Endothelial cell of umbilical vein (primary cell): Measurements from ENCODE around the gene SLCO2B1. TPM values are rescaled to one million over a fixed set of nuclear protein-coding genes. Genes with fewer than 3 reads are reported as not detected.

Source experiments
- BruUV-seq: library from RNA; stranded (reverse); fragments of 400-500 nt; replicated peaks from 2 replicates; lab custom pipeline; 2021; lab: Mats Ljungman, UMichigan
- CTCF ChIA-PET: fragments of 300-600, 350-600 bp; sonication (Branson Sonifier 250); formaldehyde crosslinking; loops from one replicate; lab custom pipeline; 2021; ENCODE audit warnings: antibody characterized with exemption, inconsistent platforms; lab: Charles Lee
- POLR2A ChIA-PET: fragments of 300-600, 350-600 bp; sonication (Branson Sonifier 250); formaldehyde crosslinking; loops from one replicate; lab custom pipeline; 2021; ENCODE audit warnings: antibody characterized with exemption, inconsistent platforms; lab: Charles Lee
- DNase-seq: peaks from one replicate; pipeline ENCODE4 v3.0.0-alpha.2; 2011; ENCODE audit warnings: low read depth, low spot score
- FAIRE-seq: peaks from 2 replicates; lab custom pipeline; 2011; peaks lifted over from hg19 to GRCh38; lab: Jason Lieb, UNC
- H2AFZ ChIP-seq: 2 replicates; pipeline ENCODE4 v1.6.0; 2012; ENCODE audit warnings: low read depth, low read length, control low read depth, inconsistent platforms
- H3K27ac ChIP-seq: 2 replicates; pipeline ENCODE4 v1.5.1; 2011; ENCODE audit warnings: low read depth, mild to moderate bottlenecking, control low read depth, low read length, moderate library complexity; ENCODE audit not compliant: insufficient read depth
- H3K27me3 ChIP-seq, 2 experiments: 2 replicates each; pipeline versions ENCODE4 v1.6.0 to v1.6.1; 2011; ENCODE audit warnings: low read length in 2 of 2, mixed read lengths in 1 of 2; ENCODE audit not compliant: control insufficient read depth in 2 of 2, insufficient read depth in 2 of 2
- H3K36me3 ChIP-seq, 2 experiments: 2 replicates in 1 of 2; 3 replicates in 1 of 2; pipeline ENCODE4 v1.5.1; 2011; ENCODE audit warnings: low read length in 2 of 2, mild to moderate bottlenecking in 1 of 2, moderate library complexity in 1 of 2; ENCODE audit not compliant: control insufficient read depth in 2 of 2, insufficient read depth in 2 of 2; ENCODE audit errors: extremely low read depth in 1 of 2
- H3K4me1 ChIP-seq: 3 replicates; pipeline ENCODE4 v1.5.1; 2011; ENCODE audit warnings: mild to moderate bottlenecking, low read length; ENCODE audit not compliant: control insufficient read depth, insufficient read depth; ENCODE audit errors: extremely low read depth
- H3K4me2 ChIP-seq: 2 replicates; pipeline ENCODE4 v1.6.1; 2011; ENCODE audit warnings: low read length, control low read depth, mixed read lengths; ENCODE audit not compliant: insufficient read depth
- H3K4me3 ChIP-seq, 3 experiments: fragments of 200-600 bp in 1 of 3; sonication (generic), shearing (Covaris generic) in 1 of 3; replicated peaks in 1 of 3; 2 replicates each; pipeline ENCODE4 v1.5.1; 2011 to 2016; ENCODE audit warnings: control low read depth in 3 of 3, low read length in 3 of 3, mild to moderate bottlenecking in 2 of 3, inconsistent platforms in 1 of 3, low read depth in 1 of 3, moderate library complexity in 1 of 3; ENCODE audit not compliant: insufficient read depth in 1 of 3
- H3K79me2 ChIP-seq: 2 replicates; pipeline ENCODE4 v1.6.0; 2012; ENCODE audit warnings: low read length, inconsistent platforms; ENCODE audit not compliant: control insufficient read depth, insufficient read depth
- H3K9ac ChIP-seq: replicated peaks from 2 replicates; pipeline ENCODE3; 2011; ENCODE audit warnings: low read length, control low read depth; ENCODE audit not compliant: insufficient read depth; ENCODE audit errors: extremely low read depth
- H3K9me1 ChIP-seq: replicated peaks from 3 replicates; pipeline ENCODE4 v1.6.0; 2011; ENCODE audit warnings: mild to moderate bottlenecking, low read length; ENCODE audit not compliant: control insufficient read depth, insufficient read depth; ENCODE audit errors: extremely low read depth
- H3K9me3 ChIP-seq: replicated peaks from 2 replicates; pipeline ENCODE4 v1.5.1; 2012; ENCODE audit warnings: low read length, inconsistent platforms; ENCODE audit not compliant: control insufficient read depth, insufficient read depth
- H4K20me1 ChIP-seq: replicated peaks from 2 replicates; pipeline ENCODE3; 2011; ENCODE audit warnings: mild to moderate bottlenecking, low read length; ENCODE audit not compliant: control insufficient read depth, insufficient read depth; ENCODE audit errors: extremely low read depth
- EZH2 ChIP-seq: IDR thresholded peaks from 2 replicates; pipeline ENCODE4 v1.6.1; 2012; ENCODE audit warnings: borderline replicate concordance, low read depth, mild to moderate bottlenecking, moderate library complexity, low read length, inconsistent platforms; ENCODE audit not compliant: severe bottlenecking
- FOS ChIP-seq: IDR thresholded peaks from 2 replicates; pipeline ENCODE4 v1.6.1; 2011; ENCODE audit warnings: mild to moderate bottlenecking, low read length, moderate library complexity, borderline replicate concordance; ENCODE audit not compliant: insufficient read depth
- GATA2 ChIP-seq: IDR thresholded peaks from 2 replicates; pipeline ENCODE4 v1.7.0; 2011; ENCODE audit warnings: low read depth, mild to moderate bottlenecking, moderate library complexity, mixed read lengths, low read length; ENCODE audit not compliant: insufficient read length, insufficient read depth
- JUN ChIP-seq: IDR thresholded peaks from 2 replicates; pipeline ENCODE4 v1.6.1; 2011; ENCODE audit warnings: borderline replicate concordance, low read depth; ENCODE audit not compliant: insufficient read length, insufficient read depth
- MYC ChIP-seq: IDR thresholded peaks from one replicate; pipeline ENCODE4 v1.6.1; 2011; ENCODE audit warnings: mild to moderate bottlenecking, low read depth, low read length
- POLR2A ChIP-seq: IDR thresholded peaks from 2 replicates; pipeline ENCODE4 v1.6.1; 2012; ENCODE audit warnings: low read depth, mild to moderate bottlenecking, control low read depth, low read length
- POLR2AphosphoS5 ChIP-seq: IDR thresholded peaks from 2 replicates; pipeline ENCODE4 v1.6.1; 2012; ENCODE audit warnings: low read depth, mild to moderate bottlenecking, control low read depth, low read length, moderate library complexity; ENCODE audit not compliant: insufficient read depth
- dilution Hi-C: fragments of 300-500 bp; cut with MboI; formaldehyde crosslinking; loops from one replicate; pipeline ENCODE4 v1.15.0; 2019; ENCODE audit warnings: low sequenced_read_pairs; ENCODE audit not compliant: extremely low pct_ligation_motif_present
- intact Hi-C: fragments of 100-400 bp; cut with micrococcal nuclease; formaldehyde crosslinking; loops from one replicate; pipeline ENCODE4 v1.10.0; 2022
- polyA plus RNA-seq, 4 experiments: library from polyadenylated mRNA; depleted of rRNA in 3 of 4; stranded (reverse) in 3 of 4; unstranded in 1 of 4; fragments of >200 nt; gene quantifications; 2 replicates each; pipeline versions ENCODE4 v1.2.1 to v1.2.3, GENCODE V29; 2011 to 2012; ENCODE audit warnings: missing spikeins in 1 of 4
- total RNA-seq: library from RNA; stranded (reverse); gene quantifications from 2 replicates; pipeline ENCODE4 v1.2.3, GENCODE V29; 2021
- TF ChIP-seq, protein P1 (sequence below), 2 donors: IDR thresholded peaks; 1 replicate in 1 of 2; 2 replicates in 1 of 2; pipeline ENCODE4 v1.5.1; 2011; ENCODE audit warnings: low read length in 2 of 2, mild to moderate bottlenecking in 2 of 2, moderate library complexity in 2 of 2, control low read depth in 1 of 2, inconsistent platforms in 1 of 2, low read depth in 1 of 2; ENCODE audit not compliant: insufficient read depth in 1 of 2; ENCODE audit errors: extremely low read depth in 1 of 2
- TF ChIP-seq, protein P2 (sequence below): IDR thresholded peaks from 2 replicates; pipeline ENCODE4 v1.6.1; 2011; ENCODE audit not compliant: insufficient read depth, insufficient read length

SLCO2B1 gene
- total and polyA plus RNA-seq, 2 donors (not counting 3 experiments of a cell fraction or from before 2014, with no cell fraction given) = 0.04 TPM; not detected in 1

DNA sequence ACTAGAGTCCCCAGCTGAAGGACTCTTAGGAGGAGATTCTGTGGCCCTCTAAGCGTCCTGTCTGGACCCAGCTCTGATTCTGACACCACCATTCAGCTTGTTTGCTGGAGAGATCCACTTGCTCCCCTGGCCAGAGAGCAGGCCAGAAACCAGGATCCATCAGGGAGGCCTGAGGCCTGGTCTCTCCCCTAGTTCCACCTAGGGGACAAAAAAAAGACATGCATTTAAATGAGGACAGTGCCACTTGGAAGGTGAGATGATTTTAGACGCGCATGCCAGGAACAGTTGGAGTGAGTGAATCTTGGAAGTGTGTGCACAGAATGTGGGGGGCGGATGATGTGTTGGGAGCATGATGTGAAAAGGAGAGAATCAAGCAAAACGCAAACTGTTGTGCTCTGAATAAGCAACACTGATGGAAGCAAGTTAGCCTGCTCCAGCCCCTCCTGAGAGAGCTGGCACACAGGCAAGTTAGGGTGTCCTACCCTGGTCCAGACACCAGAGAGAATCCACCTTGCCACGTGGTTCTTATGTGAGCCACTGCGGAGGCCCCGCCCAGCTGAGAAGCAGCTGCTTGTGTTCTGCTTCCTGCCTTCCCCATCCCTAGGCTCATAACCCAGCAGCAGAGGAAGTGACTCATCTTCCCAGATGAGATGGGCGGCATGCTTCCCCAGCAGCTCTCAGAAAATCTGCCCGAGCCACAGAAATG, 8.0 kb upstream of the SLCO2B1 start:
- no peaks in the 10 kb centered on the region for H3K9me1 ChIP-seq
- TF ChIP-seq, protein P1, sequence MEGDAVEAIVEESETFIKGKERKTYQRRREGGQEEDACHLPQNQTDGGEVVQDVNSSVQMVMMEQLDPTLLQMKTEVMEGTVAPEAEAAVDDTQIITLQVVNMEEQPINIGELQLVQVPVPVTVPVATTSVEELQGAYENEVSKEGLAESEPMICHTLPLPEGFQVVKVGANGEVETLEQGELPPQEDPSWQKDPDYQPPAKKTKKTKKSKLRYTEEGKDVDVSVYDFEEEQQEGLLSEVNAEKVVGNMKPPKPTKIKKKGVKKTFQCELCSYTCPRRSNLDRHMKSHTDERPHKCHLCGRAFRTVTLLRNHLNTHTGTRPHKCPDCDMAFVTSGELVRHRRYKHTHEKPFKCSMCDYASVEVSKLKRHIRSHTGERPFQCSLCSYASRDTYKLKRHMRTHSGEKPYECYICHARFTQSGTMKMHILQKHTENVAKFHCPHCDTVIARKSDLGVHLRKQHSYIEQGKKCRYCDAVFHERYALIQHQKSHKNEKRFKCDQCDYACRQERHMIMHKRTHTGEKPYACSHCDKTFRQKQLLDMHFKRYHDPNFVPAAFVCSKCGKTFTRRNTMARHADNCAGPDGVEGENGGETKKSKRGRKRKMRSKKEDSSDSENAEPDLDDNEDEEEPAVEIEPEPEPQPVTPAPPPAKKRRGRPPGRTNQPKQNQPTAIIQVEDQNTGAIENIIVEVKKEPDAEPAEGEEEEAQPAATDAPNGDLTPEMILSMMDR (IDR thresholded peaks at IDR 0.05; ENCODE audit: extremely low read depth in 1 of 2, insufficient read depth in 1 of 2, low read depth in 1 of 2, low read length in 2 of 2) = no peak
- TF ChIP-seq POLR2AphosphoS5 = peak; percentile 83
- TF ChIP-seq GATA2 = no peak
- TF ChIP-seq JUN = peak; percentile 83
- peak; percentile 81 for TF ChIP-seq MYC
- TF ChIP-seq POLR2A = no peak
- TF ChIP-seq EZH2 = no peak
- peak; percentile 90 for TF ChIP-seq FOS
- TF ChIP-seq, protein P2, sequence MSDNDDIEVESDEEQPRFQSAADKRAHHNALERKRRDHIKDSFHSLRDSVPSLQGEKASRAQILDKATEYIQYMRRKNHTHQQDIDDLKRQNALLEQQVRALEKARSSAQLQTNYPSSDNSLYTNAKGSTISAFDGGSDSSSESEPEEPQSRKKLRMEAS = peak; percentile 91
- H3K4me2 ChIP-seq = peak overlapping the region; percentile 49
- H3K79me2 ChIP-seq = no peaks in the 10 kb centered on the region
- ChIA-PET CTCF (interaction anchor here (0.7 to 15.2 kb wide), 22 partner anchors 8 to 217 kb away, joined by 3 to 1202 read pairs (median 8); partner anchors contain the start of gene TPBGL), POLR2A (interaction anchor here (1.0 kb wide), 1 partner anchor 62 kb away, joined by 5 read pairs; no protein-coding TSS in a partner anchor)
- H3K27me3 ChIP-seq = peaks cover 2 to 9% of the 10 kb centered on the region in 2 experiments
- intact Hi-C loops = loop anchor here (1.0 kb wide), 3 partner anchors 48 to 214 kb away; no protein-coding TSS in a partner anchor
- no peak overlapping the region for H3K9ac ChIP-seq
- dilution Hi-C loops = no loop called here
- no TSS peak for BruUV-seq
- peak overlapping the region; percentile 6 for H3K27ac ChIP-seq
- H3K36me3 ChIP-seq = no peaks in the 10 kb centered on the region
- DNase-seq = peak; percentile 90
- no peaks in the 10 kb centered on the region for H3K9me3 ChIP-seq
- no peaks in the 10 kb centered on the region for H4K20me1 ChIP-seq
- H2AFZ ChIP-seq = peak overlapping the region; percentile 64
- peak; percentile 100 for FAIRE-seq
- no peak overlapping the region for H3K4me3 ChIP-seq
- H3K4me1 ChIP-seq = peaks cover 16% of the 10 kb centered on the region
